Endothelial cell of umbilical vein (primary cell): ENCODE results near the gene METTL25. TPM values are rescaled to one million over a fixed set of nuclear protein-coding genes. Genes with fewer than 3 reads are reported as not detected.

Experiments used
- BruUV-seq: library from RNA; stranded (reverse); fragments of 400-500 nt; replicated peaks from 2 replicates; lab custom pipeline; 2021; lab: Mats Ljungman, UMichigan
- CTCF ChIA-PET: fragments of 300-600, 350-600 bp; sonication (Branson Sonifier 250); formaldehyde crosslinking; loops from one replicate; lab custom pipeline; 2021; ENCODE audit warnings: antibody characterized with exemption, inconsistent platforms; lab: Charles Lee
- POLR2A ChIA-PET: fragments of 300-600, 350-600 bp; sonication (Branson Sonifier 250); formaldehyde crosslinking; loops from one replicate; lab custom pipeline; 2021; ENCODE audit warnings: antibody characterized with exemption, inconsistent platforms; lab: Charles Lee
- DNase-seq: peaks from one replicate; pipeline ENCODE4 v3.0.0-alpha.2; 2011; ENCODE audit warnings: low read depth, low spot score
- FAIRE-seq: peaks from 2 replicates; lab custom pipeline; 2011; peaks lifted over from hg19 to GRCh38; lab: Jason Lieb, UNC
- H2AFZ ChIP-seq: 2 replicates; pipeline ENCODE4 v1.6.0; 2012; ENCODE audit warnings: low read depth, low read length, control low read depth, inconsistent platforms
- H3K27ac ChIP-seq: 2 replicates; pipeline ENCODE4 v1.5.1; 2011; ENCODE audit warnings: low read depth, mild to moderate bottlenecking, control low read depth, low read length, moderate library complexity; ENCODE audit not compliant: insufficient read depth
- H3K27me3 ChIP-seq, 2 experiments: 2 replicates each; pipeline versions ENCODE4 v1.6.0 to v1.6.1; 2011; ENCODE audit warnings: low read length in 2 of 2, mixed read lengths in 1 of 2; ENCODE audit not compliant: control insufficient read depth in 2 of 2, insufficient read depth in 2 of 2
- H3K36me3 ChIP-seq, 2 experiments: 2 replicates in 1 of 2; 3 replicates in 1 of 2; pipeline ENCODE4 v1.5.1; 2011; ENCODE audit warnings: low read length in 2 of 2, mild to moderate bottlenecking in 1 of 2, moderate library complexity in 1 of 2; ENCODE audit not compliant: control insufficient read depth in 2 of 2, insufficient read depth in 2 of 2; ENCODE audit errors: extremely low read depth in 1 of 2
- H3K4me1 ChIP-seq: 3 replicates; pipeline ENCODE4 v1.5.1; 2011; ENCODE audit warnings: mild to moderate bottlenecking, low read length; ENCODE audit not compliant: control insufficient read depth, insufficient read depth; ENCODE audit errors: extremely low read depth
- H3K4me2 ChIP-seq: 2 replicates; pipeline ENCODE4 v1.6.1; 2011; ENCODE audit warnings: low read length, control low read depth, mixed read lengths; ENCODE audit not compliant: insufficient read depth
- H3K4me3 ChIP-seq, 3 experiments: fragments of 200-600 bp in 1 of 3; sonication (generic), shearing (Covaris generic) in 1 of 3; replicated peaks in 1 of 3; 2 replicates each; pipeline ENCODE4 v1.5.1; 2011 to 2016; ENCODE audit warnings: control low read depth in 3 of 3, low read length in 3 of 3, mild to moderate bottlenecking in 2 of 3, inconsistent platforms in 1 of 3, low read depth in 1 of 3, moderate library complexity in 1 of 3; ENCODE audit not compliant: insufficient read depth in 1 of 3
- H3K79me2 ChIP-seq: 2 replicates; pipeline ENCODE4 v1.6.0; 2012; ENCODE audit warnings: low read length, inconsistent platforms; ENCODE audit not compliant: control insufficient read depth, insufficient read depth
- H3K9ac ChIP-seq: replicated peaks from 2 replicates; pipeline ENCODE3; 2011; ENCODE audit warnings: low read length, control low read depth; ENCODE audit not compliant: insufficient read depth; ENCODE audit errors: extremely low read depth
- H3K9me1 ChIP-seq: replicated peaks from 3 replicates; pipeline ENCODE4 v1.6.0; 2011; ENCODE audit warnings: mild to moderate bottlenecking, low read length; ENCODE audit not compliant: control insufficient read depth, insufficient read depth; ENCODE audit errors: extremely low read depth
- H3K9me3 ChIP-seq: replicated peaks from 2 replicates; pipeline ENCODE4 v1.5.1; 2012; ENCODE audit warnings: low read length, inconsistent platforms; ENCODE audit not compliant: control insufficient read depth, insufficient read depth
- H4K20me1 ChIP-seq: replicated peaks from 2 replicates; pipeline ENCODE3; 2011; ENCODE audit warnings: mild to moderate bottlenecking, low read length; ENCODE audit not compliant: control insufficient read depth, insufficient read depth; ENCODE audit errors: extremely low read depth
- EZH2 ChIP-seq: IDR thresholded peaks from 2 replicates; pipeline ENCODE4 v1.6.1; 2012; ENCODE audit warnings: borderline replicate concordance, low read depth, mild to moderate bottlenecking, moderate library complexity, low read length, inconsistent platforms; ENCODE audit not compliant: severe bottlenecking
- FOS ChIP-seq: IDR thresholded peaks from 2 replicates; pipeline ENCODE4 v1.6.1; 2011; ENCODE audit warnings: mild to moderate bottlenecking, low read length, moderate library complexity, borderline replicate concordance; ENCODE audit not compliant: insufficient read depth
- GATA2 ChIP-seq: IDR thresholded peaks from 2 replicates; pipeline ENCODE4 v1.7.0; 2011; ENCODE audit warnings: low read depth, mild to moderate bottlenecking, moderate library complexity, mixed read lengths, low read length; ENCODE audit not compliant: insufficient read length, insufficient read depth
- JUN ChIP-seq: IDR thresholded peaks from 2 replicates; pipeline ENCODE4 v1.6.1; 2011; ENCODE audit warnings: borderline replicate concordance, low read depth; ENCODE audit not compliant: insufficient read length, insufficient read depth
- MYC ChIP-seq: IDR thresholded peaks from one replicate; pipeline ENCODE4 v1.6.1; 2011; ENCODE audit warnings: mild to moderate bottlenecking, low read depth, low read length
- POLR2A ChIP-seq: IDR thresholded peaks from 2 replicates; pipeline ENCODE4 v1.6.1; 2012; ENCODE audit warnings: low read depth, mild to moderate bottlenecking, control low read depth, low read length
- POLR2AphosphoS5 ChIP-seq: IDR thresholded peaks from 2 replicates; pipeline ENCODE4 v1.6.1; 2012; ENCODE audit warnings: low read depth, mild to moderate bottlenecking, control low read depth, low read length, moderate library complexity; ENCODE audit not compliant: insufficient read depth
- dilution Hi-C: fragments of 300-500 bp; cut with MboI; formaldehyde crosslinking; loops from one replicate; pipeline ENCODE4 v1.15.0; 2019; ENCODE audit warnings: low sequenced_read_pairs; ENCODE audit not compliant: extremely low pct_ligation_motif_present
- intact Hi-C: fragments of 100-400 bp; cut with micrococcal nuclease; formaldehyde crosslinking; loops from one replicate; pipeline ENCODE4 v1.10.0; 2022
- polyA plus RNA-seq, 4 experiments: library from polyadenylated mRNA; depleted of rRNA in 3 of 4; stranded (reverse) in 3 of 4; unstranded in 1 of 4; fragments of >200 nt; gene quantifications; 2 replicates each; pipeline versions ENCODE4 v1.2.1 to v1.2.3, GENCODE V29; 2011 to 2012; ENCODE audit warnings: missing spikeins in 1 of 4
- total RNA-seq: library from RNA; stranded (reverse); gene quantifications from 2 replicates; pipeline ENCODE4 v1.2.3, GENCODE V29; 2021
- TF ChIP-seq, protein P1 (sequence below), 2 donors: IDR thresholded peaks; 1 replicate in 1 of 2; 2 replicates in 1 of 2; pipeline ENCODE4 v1.5.1; 2011; ENCODE audit warnings: low read length in 2 of 2, mild to moderate bottlenecking in 2 of 2, moderate library complexity in 2 of 2, control low read depth in 1 of 2, inconsistent platforms in 1 of 2, low read depth in 1 of 2; ENCODE audit not compliant: insufficient read depth in 1 of 2; ENCODE audit errors: extremely low read depth in 1 of 2
- TF ChIP-seq, protein P2 (sequence below): IDR thresholded peaks from 2 replicates; pipeline ENCODE4 v1.6.1; 2011; ENCODE audit not compliant: insufficient read depth, insufficient read length

METTL25 gene
- total and polyA plus RNA-seq, 2 donors (not counting 3 experiments of a cell fraction or from before 2014, with no cell fraction given): 6.5 to 8.5 TPM

DNA sequence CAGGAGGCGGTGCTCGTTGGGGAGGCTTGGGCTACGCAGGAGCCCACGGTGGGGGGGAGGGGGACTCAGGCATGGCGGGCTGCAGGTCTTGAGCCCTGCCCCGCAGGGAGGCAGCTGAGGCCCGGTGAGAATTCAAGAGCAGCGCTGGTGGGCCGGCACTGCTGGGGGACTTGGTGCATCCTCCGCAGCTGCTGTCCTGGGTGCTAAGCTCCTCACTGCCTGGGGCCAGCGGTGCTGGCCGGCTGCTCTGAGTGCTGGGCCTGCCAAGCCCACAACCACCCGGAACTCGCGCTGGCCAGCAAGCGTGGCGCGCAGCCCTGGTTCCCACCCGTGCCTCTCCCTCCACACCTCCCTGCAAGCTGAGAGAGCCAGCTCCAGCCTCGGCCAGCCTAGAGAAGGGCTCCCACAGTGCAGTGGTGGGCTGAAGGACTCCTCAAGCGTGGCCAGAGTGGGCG lies 3.2 kb downstream of the METTL25 start:
- intact Hi-C loops: no loop called here
- CTCF ChIA-PET: no interaction called here
- BruUV-seq: no TSS peak
- H3K9me3 ChIP-seq: no peaks in the 10 kb centered on the region
- H2AFZ ChIP-seq: no peak overlapping the region
- no peak overlapping the region for H3K9ac ChIP-seq
- H3K27me3 ChIP-seq: no peaks in the 10 kb centered on the region
- H3K36me3 ChIP-seq: peaks cover 0 to 2% of the 10 kb centered on the region in 2 experiments
- dilution Hi-C loops: no loop called here
- TF ChIP-seq JUN (no peak), FOS (no peak), POLR2AphosphoS5 (no peak), MYC (no peak), GATA2 (no peak), POLR2A (no peak), EZH2 (no peak)
- TF ChIP-seq, protein P1, sequence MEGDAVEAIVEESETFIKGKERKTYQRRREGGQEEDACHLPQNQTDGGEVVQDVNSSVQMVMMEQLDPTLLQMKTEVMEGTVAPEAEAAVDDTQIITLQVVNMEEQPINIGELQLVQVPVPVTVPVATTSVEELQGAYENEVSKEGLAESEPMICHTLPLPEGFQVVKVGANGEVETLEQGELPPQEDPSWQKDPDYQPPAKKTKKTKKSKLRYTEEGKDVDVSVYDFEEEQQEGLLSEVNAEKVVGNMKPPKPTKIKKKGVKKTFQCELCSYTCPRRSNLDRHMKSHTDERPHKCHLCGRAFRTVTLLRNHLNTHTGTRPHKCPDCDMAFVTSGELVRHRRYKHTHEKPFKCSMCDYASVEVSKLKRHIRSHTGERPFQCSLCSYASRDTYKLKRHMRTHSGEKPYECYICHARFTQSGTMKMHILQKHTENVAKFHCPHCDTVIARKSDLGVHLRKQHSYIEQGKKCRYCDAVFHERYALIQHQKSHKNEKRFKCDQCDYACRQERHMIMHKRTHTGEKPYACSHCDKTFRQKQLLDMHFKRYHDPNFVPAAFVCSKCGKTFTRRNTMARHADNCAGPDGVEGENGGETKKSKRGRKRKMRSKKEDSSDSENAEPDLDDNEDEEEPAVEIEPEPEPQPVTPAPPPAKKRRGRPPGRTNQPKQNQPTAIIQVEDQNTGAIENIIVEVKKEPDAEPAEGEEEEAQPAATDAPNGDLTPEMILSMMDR (IDR thresholded peaks at IDR 0.05; ENCODE audit: extremely low read depth in 1 of 2, insufficient read depth in 1 of 2, low read depth in 1 of 2, low read length in 2 of 2): no peak
- TF ChIP-seq, protein P2, sequence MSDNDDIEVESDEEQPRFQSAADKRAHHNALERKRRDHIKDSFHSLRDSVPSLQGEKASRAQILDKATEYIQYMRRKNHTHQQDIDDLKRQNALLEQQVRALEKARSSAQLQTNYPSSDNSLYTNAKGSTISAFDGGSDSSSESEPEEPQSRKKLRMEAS: no peak
- no peak overlapping the region for H3K4me2 ChIP-seq
- no peaks in the 10 kb centered on the region for H4K20me1 ChIP-seq
- DNase-seq (no peak), FAIRE-seq (no peak)
- no peak overlapping the region for H3K4me3 ChIP-seq
- peaks cover 19% of the 10 kb centered on the region for H3K79me2 ChIP-seq
- peaks cover 20% of the 10 kb centered on the region for H3K4me1 ChIP-seq
- H3K9me1 ChIP-seq: no peaks in the 10 kb centered on the region
- H3K27ac ChIP-seq: no peak overlapping the region
- POLR2A ChIA-PET: no interaction called here
